ENCODE measurements around the gene PGA3.
A peak's percentile ranks its signal among the peaks of the same experiment; 100 is the strongest.
"Not testable (repeated sequence)": the region's sequence is repeated elsewhere in the genome, so short reads cannot be mapped to it uniquely, and the experiment has no call there.

The PGA3 gene

DNA sequence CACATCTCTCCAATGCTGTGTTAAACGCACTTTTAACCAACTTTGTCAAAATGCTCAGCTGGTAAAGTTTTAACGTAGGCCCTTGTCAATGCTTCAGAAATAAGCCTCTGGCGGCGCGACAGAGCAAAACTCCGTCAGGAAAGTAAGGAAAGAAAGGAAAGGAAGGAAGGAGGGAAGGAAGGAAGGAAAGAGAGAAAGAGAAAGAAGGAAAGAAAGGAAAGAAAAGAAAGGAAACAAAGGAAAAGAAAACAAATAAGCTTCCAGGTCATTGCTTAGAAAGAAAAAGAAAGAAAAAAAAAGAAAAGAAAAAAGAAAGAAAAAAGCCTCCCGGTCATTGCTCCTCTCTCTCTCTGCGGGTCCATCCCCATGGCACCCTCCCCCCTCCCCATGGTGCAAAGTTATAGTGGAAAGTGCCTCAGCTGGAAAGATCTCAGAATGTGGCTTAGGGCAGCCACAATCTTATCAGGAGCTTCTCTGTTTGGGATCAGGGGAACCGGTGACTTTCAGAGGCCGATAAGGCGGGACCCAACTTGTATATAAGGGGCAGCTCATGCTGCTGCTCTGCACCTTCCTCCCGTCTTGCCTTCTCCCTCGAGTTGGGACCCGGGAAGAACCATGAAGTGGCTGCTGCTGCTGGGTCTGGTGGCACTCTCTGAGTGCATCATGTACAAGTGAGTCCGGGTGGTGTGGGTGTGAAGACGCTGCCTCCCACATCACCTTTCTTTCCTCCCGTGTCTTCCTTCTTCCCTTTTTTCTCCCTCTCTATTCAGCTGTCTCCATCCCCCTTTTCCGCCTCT, at the start of gene PGA3:
Gene PGA3 (plus strand): TSS at position 566 of the 797 bp plus-strand sequence. CDS start 50 bp downstream, at position 616.
- not testable (repeated sequence) for DNase-seq

DNA sequence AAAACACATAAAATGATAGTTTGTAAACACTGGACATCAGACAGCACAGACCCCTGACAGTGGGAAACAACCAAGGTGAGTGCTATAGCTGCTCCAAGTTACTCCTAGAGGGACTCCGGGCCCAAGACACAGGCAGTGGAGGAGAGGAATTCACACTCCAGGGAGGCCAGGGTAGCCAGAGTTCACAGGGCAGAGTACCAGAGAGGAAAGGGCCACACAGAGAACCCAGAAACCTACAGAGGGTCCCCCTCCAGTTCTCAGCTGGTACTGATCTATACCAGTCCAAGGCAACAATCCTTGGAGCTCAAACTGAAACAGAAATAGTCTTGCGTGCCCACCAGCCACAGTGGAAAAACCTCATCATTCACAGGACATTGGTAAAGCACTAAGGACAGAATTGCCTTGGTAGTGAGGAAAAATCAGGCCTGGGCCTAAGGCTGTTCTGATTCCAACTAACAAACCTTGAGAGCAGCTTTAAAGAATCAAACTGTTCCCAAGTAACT, 49.7 kb upstream of the PGA3 start:
- no peak for DNase-seq

GRCh38 chr11:61154528-61154927, 48.8 kb upstream of the PGA3 start:
- no peak for DNase-seq

- no peak for DNase-seq
Measured at GRCh38 chr11:61155312-61155711, 48.0 kb upstream of the PGA3 start.

DNA sequence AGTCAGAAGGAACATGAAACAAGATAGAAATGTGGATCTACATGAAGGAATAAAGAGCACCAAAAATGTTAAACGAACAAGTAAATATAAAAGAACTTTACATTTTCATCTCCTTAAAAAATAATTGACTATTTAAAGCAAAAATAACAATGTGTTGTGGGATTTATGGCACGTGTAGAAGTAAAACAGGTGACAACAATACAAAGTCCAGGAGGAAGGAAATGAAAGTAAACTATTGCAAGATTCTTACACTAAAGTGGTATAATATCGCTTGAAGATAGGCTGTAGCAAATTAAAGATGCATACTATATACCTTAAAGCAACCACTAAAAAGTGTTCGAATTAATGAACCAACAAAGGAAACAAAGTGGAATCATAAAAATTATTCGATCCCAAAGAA, 47.6 kb upstream of the PGA3 start:
- no peak for DNase-seq

DNA sequence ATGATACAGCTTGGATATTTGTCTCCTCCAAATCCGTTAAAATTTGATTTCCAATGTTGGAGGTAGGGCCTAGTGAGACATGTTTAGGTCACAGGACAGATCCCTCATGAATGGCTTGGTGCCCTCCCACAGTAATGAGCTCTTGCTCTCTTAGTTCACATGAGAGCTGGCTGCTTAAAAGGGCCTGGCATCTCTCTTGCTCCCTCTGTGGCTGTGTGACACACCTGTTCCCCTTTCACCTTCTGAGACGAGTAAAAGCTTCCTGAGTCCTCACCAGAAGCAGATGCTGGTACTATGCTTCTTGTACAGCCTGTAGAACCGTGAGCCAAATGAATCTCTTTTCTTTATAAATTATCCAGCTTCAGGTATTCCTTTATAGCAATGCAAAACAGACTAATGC, 45.6 kb upstream of the PGA3 start:
- DNase-seq = no peak

DNA sequence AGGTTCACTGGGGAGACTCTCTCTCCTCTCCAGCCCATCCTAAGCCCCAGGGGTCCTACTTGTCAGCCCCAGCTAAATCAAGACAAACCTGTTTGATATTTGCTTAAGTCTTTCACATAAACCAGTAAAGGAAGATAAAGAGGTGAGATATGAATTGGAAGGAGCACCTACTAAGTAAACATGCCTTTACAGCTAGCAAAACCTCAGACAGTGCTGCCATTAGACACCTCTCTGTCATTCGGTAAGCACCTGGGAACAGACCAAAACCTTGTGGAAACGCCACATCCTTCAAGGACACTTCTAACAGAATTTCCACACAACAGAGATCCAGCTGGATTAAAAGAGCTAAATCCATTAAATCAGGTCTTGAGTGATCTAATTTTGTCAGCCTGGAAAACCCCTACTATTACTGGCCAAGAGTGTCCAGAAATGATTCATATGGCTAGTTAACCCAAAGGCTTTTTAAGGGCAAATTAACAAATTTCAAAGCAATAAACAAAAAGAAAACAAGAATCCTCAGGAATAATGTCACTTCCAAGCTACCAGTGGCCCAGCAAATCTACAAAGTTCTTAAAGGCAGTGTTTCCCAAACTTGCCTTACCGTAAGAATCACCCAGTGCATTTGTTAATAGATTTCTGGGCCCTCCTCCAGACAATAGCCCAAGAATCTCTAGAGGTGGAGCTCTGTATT, 44.5 kb upstream of the PGA3 start:
- DNase-seq = no peak

- DNase-seq = no peak
Measured at GRCh38 chr11:61160487-61161189, 42.7 kb upstream of the PGA3 start.

GRCh38 chr11:61161190-61162091, 41.9 kb upstream of the PGA3 start, which contains the start of gene VPS37C:
TSS of gene VPS37C (minus strand) at chr11:61161426. CDS start at chr11:61138829, 22,597 bp downstream.
- peak; percentile 94 to 95 for DNase-seq

GRCh38 chr11:61162092-61162941, 41.0 kb upstream of the PGA3 start:
- peak; percentile 26 to 66 for DNase-seq

DNA sequence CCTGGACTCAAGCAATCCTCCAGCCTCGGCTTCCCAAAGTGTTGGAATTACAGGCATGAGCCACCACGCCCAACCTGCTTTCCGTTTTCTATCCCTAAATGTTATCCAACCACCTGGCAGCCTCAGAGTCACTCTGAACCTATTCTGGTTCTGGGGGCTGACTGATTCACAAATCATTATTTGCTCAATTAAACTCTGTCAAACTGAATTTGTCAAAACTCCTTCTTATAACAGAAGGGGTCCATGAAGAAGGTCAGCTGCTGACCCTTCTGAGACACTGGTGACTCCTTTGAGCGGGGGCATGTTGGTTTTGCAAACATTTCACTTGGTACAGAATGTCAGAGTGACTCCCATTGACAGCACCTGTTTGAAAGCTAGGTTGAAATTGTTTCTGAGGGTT, 40.3 kb upstream of the PGA3 start:
- no peak for DNase-seq

DNA sequence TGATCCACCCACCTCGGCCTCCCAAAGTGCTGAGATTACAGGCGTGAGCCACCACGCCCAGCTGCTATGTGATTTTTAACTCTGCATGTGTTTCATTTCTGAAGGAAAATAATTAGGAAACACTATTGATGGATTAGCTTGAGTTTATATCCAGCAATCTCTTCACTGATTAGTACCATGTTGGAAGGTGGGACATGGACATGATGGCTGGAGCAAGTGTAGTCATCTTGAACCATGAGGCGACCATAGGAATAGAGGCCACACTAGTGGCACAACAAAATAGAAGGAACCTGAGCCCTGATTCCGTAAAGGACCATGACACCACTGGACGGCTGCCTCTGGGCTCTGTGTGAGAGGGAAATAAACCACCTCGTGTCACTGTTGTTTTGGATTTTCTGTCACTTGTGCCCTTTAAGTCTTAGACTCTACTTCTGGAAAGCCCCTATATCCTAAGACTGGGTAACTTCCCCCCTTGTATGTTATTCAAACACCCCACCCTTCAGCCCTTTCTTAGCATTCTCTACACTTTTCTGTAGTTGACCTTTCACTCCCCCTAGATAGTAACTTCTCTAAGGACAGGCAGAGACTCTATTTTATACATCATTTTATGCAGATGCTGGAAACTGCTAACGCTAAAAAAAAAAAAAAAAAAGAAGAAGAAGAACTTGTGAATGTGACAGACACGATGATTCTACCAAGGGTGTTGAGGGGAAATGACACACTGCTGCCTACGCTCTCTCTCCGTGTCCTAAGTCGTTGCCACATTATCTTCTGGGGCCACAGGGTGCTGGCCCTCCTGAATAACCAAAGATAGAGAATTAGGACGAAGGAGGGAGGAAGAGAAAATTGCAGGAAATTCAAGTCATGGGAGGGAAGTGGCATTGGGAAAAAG, 39.4 kb upstream of the PGA3 start:
- peak in 1 of 2 donors; percentile 64 for DNase-seq

DNA sequence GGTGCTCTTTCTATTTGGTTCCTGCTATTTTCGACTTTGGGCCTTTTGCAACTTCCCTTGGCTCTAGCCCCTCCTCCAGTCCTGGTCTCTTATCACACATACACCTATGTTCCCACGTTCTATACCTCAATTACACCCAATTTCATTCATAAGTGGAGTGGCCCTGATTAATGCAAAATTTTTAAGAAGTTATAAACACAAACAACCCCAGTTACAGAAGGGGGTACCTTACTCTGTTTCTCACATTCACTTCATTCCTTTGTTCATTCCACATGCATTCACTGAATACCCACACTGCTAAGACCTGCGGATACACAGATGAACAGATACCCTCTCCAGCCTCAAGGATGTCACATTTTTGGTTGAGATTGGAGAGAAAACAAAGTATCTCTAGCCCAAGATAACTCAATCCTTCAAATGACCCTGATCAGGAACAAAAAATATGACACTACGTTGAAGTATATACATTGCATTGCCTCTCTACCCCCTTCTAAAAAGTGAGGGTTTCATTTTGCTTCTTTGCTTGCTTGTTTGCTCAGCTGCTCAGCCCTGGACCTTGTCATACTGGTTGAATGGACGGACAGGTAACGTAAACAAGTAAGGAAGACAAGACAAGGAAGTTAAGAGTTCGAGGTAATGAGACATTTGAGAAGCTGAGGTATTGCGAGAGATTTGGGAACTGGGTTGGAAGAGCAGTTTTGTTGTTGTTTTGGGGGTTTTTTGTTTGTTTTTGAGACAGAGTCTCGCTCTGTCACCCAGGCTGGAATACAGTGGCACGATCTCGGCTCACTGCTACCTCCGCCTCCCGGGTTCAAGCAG, 38.5 kb upstream of the PGA3 start:
- no peak for DNase-seq

DNA sequence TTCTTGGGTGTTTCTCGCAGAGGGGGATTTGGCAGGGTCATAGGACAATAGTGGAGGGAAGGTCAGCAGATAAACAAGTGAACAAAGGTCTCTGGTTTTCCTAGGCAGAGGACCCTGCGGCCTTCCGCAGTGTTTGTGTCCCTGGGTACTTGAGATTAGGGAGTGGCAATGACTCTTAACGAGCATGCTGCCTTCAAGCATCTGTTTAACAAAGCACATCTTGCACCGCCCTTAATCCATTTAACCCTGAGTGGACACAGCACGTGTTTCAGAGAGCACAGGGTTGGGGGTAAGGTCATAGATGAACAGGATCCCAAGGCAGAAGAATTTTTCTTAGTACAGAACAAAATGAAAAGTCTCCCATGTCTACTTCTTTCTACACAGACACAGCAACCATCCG, 37.5 kb upstream of the PGA3 start:
- not testable (repeated sequence) for DNase-seq

- DNase-seq = not testable (repeated sequence)
Measured at GRCh38 chr11:61166331-61166730, 37.0 kb upstream of the PGA3 start.

DNA sequence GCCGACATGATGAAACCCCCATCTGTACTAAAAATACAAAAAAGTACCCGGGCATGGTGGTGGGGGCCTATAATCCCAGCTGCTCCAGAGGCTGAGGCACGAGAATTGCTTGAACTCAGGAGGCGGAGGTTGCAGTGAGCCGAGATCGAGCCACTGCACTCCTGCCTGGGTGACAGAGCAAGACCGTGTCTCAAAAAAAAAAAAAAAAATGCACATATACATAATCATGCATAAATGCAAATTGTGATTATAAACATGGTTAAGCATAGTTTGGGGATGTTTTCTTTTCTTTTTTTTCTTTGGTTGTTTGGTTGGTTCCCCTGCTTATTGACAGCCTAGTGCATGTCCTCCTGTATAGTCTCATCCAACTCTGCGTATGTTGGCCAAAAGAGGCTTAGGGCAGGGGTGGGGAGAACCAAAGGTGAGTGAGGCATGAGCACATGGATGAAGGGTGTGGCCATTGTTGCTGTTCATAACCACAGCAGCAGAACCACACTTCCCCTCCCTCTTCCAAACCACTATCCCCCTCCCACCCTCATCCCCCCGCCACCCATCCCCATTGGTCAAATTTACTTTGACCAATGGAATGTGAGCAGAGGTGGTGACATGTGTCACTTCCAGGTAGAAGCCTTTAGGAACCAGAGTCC, 35.1 kb upstream of the PGA3 start:
- no peak for DNase-seq

GRCh38 chr11:61168800-61169199, 34.5 kb upstream of the PGA3 start:
- no peak for DNase-seq

DNA sequence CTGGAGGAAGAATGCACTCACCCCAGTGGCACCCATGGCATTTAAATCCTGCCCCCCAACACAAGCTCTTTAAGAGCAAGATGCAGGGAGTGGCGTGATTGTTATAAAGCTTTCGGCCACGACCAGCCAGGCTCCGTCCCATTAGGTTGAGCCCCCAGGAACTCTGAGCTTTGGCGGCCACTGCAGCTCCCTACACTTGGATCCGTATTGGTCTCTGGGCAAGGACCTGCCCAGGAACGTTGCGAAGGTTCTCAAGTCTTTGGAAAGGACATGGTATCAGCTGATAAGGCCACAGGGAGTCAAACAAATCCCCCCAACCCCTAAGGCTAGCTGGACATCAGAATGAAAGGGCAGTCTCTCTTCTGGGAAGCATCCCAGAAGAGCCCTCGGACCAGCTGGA, 32.7 kb upstream of the PGA3 start:
- DNase-seq = no peak

- no peak for DNase-seq
Measured at GRCh38 chr11:61171907-61172306, 31.4 kb upstream of the PGA3 start.

All from CD4-positive, alpha-beta T cell treated with Interferon alpha-2 for 1 hour (primary cell).